Neural progenitor cell (in vitro differentiated cells): ENCODE results near the gene RYR3. TPM values are rescaled to one million over a fixed set of nuclear protein-coding genes. Genes with fewer than 3 reads are reported as not detected.

Experiments
- DNase-seq: peaks from one replicate; pipeline ENCODE4 v3.0.0-alpha.2; 2016; ENCODE audit warnings: low spot score
- H2AFZ ChIP-seq: fragments of 200-600 bp; sonication (generic); replicated peaks from 2 replicates; pipeline ENCODE4 v1.6.1; 2016; ENCODE audit warnings: antibody characterized with exemption
- H3F3A ChIP-seq: fragments of 200-600 bp; sonication (generic); 2 replicates; pipeline ENCODE4 v1.6.1; 2016; ENCODE audit warnings: antibody characterized with exemption, low read depth
- H3K27ac ChIP-seq: fragments of 200-600 bp; sonication (generic); 2 replicates; pipeline ENCODE4 v1.5.1; 2016; ENCODE audit warnings: mild to moderate bottlenecking
- H3K27me3 ChIP-seq: fragments of 200-600 bp; sonication (generic); 2 replicates; pipeline ENCODE4 v1.6.1; 2016; ENCODE audit warnings: mild to moderate bottlenecking, moderate library complexity
- H3K36me3 ChIP-seq: fragments of 200-600 bp; sonication (generic); 2 replicates; pipeline ENCODE4 v1.5.1; 2016
- H3K4me1 ChIP-seq: fragments of 200-600 bp; sonication (generic); 2 replicates; pipeline ENCODE4 v1.6.1; 2016; ENCODE audit warnings: mixed run types
- H3K4me2 ChIP-seq: fragments of 200-600 bp; sonication (generic); 2 replicates; pipeline ENCODE4 v1.6.1; 2016
- H3K4me3 ChIP-seq: fragments of 200-600 bp; sonication (generic); 2 replicates; pipeline ENCODE4 v1.5.1; 2016
- H3K79me2 ChIP-seq: fragments of 200-600 bp; sonication (generic); 2 replicates; pipeline ENCODE4 v1.6.1; 2016; ENCODE audit warnings: low read depth
- H3K9ac ChIP-seq: fragments of 200-600 bp; sonication (generic); 2 replicates; pipeline ENCODE4 v1.6.1; 2016
- H3K9me3 ChIP-seq: fragments of 200-600 bp; sonication (generic); 2 replicates; pipeline ENCODE4 v1.5.1; 2016; ENCODE audit warnings: low read depth
- H4K20me1 ChIP-seq: fragments of 200-600 bp; sonication (generic); 2 replicates; pipeline ENCODE4 v1.6.1; 2016; ENCODE audit warnings: low read depth
- H3K27ac Mint-ChIP-seq: 3 replicates; pipeline ENCODE4 v1.8.0; 2021; ENCODE audit warnings: mixed read lengths
- H3K27me3 Mint-ChIP-seq: 2 replicates; pipeline ENCODE4 v1.8.0; 2022; ENCODE audit warnings: low read depth, mild to moderate bottlenecking, inconsistent platforms, moderate library complexity, mixed read lengths; ENCODE audit not compliant: insufficient read depth
- H3K36me3 Mint-ChIP-seq: 3 replicates; pipeline ENCODE4 v1.8.0; 2021; ENCODE audit warnings: mixed read lengths
- H3K4me1 Mint-ChIP-seq: 3 replicates; pipeline ENCODE4 v1.8.0; 2021; ENCODE audit warnings: mixed read lengths
- H3K4me3 Mint-ChIP-seq: 3 replicates; pipeline ENCODE4 v1.8.0; 2021; ENCODE audit warnings: mild to moderate bottlenecking, moderate library complexity, mixed read lengths
- H3K9me3 Mint-ChIP-seq: 3 replicates; pipeline ENCODE4 v1.8.0; 2020; ENCODE audit warnings: mixed read lengths
- CTCF ChIP-seq: fragments of 200-600 bp; sonication (generic); IDR thresholded peaks from 2 replicates; pipeline ENCODE4 v1.5.1; 2017; ENCODE audit warnings: antibody characterized with exemption, mild to moderate bottlenecking
- EZH2 ChIP-seq: fragments of 200-600 bp; sonication (generic); IDR thresholded peaks from 2 replicates; pipeline ENCODE4 v1.6.1; 2017; ENCODE audit warnings: antibody characterized with exemption, mild to moderate bottlenecking, moderate library complexity
- EZH2phosphoT487 ChIP-seq: fragments of 200-600 bp; sonication (generic); IDR thresholded peaks from 2 replicates; pipeline ENCODE4 v1.6.1; 2017; ENCODE audit warnings: antibody characterized with exemption
- total RNA-seq: library from RNA; depleted of rRNA; stranded (reverse); fragments of >200 nt; gene quantifications from 2 replicates; pipeline ENCODE4 v1.2.3, GENCODE V29; 2015; ENCODE audit warnings: low replicate concordance

The RYR3 gene
- total RNA-seq, 1 donor from 2014 or later, result 2.1 TPM

DNA sequence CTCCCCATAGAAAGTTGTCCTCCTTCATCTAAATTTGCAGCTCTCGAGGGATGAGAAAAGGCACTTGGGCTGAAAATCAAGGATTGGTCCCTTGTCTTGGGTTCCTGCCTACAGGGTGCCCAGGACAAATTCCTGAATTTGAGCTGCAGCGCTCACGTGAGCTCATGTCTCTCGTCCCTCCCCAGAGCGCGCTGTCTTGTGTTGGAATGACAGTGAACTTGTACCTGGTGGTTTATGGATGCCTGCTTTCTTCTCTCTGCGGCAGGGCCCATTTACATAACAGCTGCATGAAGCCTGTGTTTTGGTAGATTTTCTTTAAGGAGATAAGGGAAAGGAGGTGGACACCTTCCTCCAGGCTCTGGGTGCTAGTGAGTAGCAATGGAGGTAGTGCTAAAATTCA lies 4.3 kb downstream of the RYR3 start:
- no peak overlapping the region for H3K27ac ChIP-seq
- Mint-ChIP-seq H3K4me3 (no peak overlapping the region), H3K27ac (no peak overlapping the region), H3K9me3 (no peaks in the 10 kb centered on the region), H3K4me1 (peaks cover 9% of the 10 kb centered on the region), H3K36me3 (no peaks in the 10 kb centered on the region), H3K27me3 (peaks cover 21% of the 10 kb centered on the region)
- no peaks in the 10 kb centered on the region for H3K79me2 ChIP-seq
- no peak for TF ChIP-seq CTCF
- TF ChIP-seq EZH2, result no peak
- TF ChIP-seq EZH2phosphoT487, result no peak
- no peaks in the 10 kb centered on the region for H4K20me1 ChIP-seq
- H3K4me2 ChIP-seq, result no peak overlapping the region
- no peaks in the 10 kb centered on the region for H3K9me3 ChIP-seq
- peaks cover 40% of the 10 kb centered on the region for H3K27me3 ChIP-seq
- H2AFZ ChIP-seq, result no peak overlapping the region
- no peak overlapping the region for H3K9ac ChIP-seq
- no peaks in the 10 kb centered on the region for H3F3A ChIP-seq
- H3K4me3 ChIP-seq, result no peak overlapping the region
- H3K4me1 ChIP-seq, result no peaks in the 10 kb centered on the region
- DNase-seq, result no peak
- no peaks in the 10 kb centered on the region for H3K36me3 ChIP-seq

GRCh38 chr15:33317896-33318295 lies 7.1 kb downstream of the RYR3 start:
- Histone ChIP-seq H3F3A (no peaks in the 10 kb centered on the region), H3K4me2 (no peak overlapping the region), H3K27me3 (peaks cover 12% of the 10 kb centered on the region), H4K20me1 (no peaks in the 10 kb centered on the region), H3K9me3 (no peaks in the 10 kb centered on the region), H3K9ac (no peak overlapping the region), H3K36me3 (no peaks in the 10 kb centered on the region), H3K4me3 (no peak overlapping the region), H2AFZ (no peak overlapping the region), H3K4me1 (no peaks in the 10 kb centered on the region), H3K79me2 (no peaks in the 10 kb centered on the region), H3K27ac (no peak overlapping the region)
- Mint-ChIP-seq H3K36me3 (no peaks in the 10 kb centered on the region), H3K4me3 (no peak overlapping the region), H3K9me3 (no peaks in the 10 kb centered on the region), H3K27ac (no peak overlapping the region), H3K4me1 (no peaks in the 10 kb centered on the region), H3K27me3 (peaks cover 5% of the 10 kb centered on the region)
- TF ChIP-seq CTCF, result no peak
- no peak for DNase-seq

GRCh38 chr15:33320017-33320416 lies 9.2 kb downstream of the RYR3 start:
- Histone ChIP-seq H3K27ac (no peak overlapping the region), H3K27me3 (no peaks in the 10 kb centered on the region), H3K79me2 (no peaks in the 10 kb centered on the region), H4K20me1 (no peaks in the 10 kb centered on the region), H3K4me1 (no peaks in the 10 kb centered on the region), H3K4me3 (no peak overlapping the region), H2AFZ (no peak overlapping the region), H3K4me2 (no peak overlapping the region), H3F3A (no peaks in the 10 kb centered on the region), H3K36me3 (no peaks in the 10 kb centered on the region), H3K9me3 (no peaks in the 10 kb centered on the region), H3K9ac (no peak overlapping the region)
- TF ChIP-seq CTCF (no peak), EZH2 (no peak)
- Mint-ChIP-seq H3K9me3 (no peaks in the 10 kb centered on the region), H3K27ac (no peak overlapping the region), H3K36me3 (no peaks in the 10 kb centered on the region), H3K27me3 (no peaks in the 10 kb centered on the region), H3K4me3 (no peak overlapping the region), H3K4me1 (no peaks in the 10 kb centered on the region)
- no peak for DNase-seq

- no peaks in the 10 kb centered on the region for H3K36me3 ChIP-seq
- Mint-ChIP-seq H3K9me3 (no peaks in the 10 kb centered on the region), H3K36me3 (no peaks in the 10 kb centered on the region), H3K4me1 (no peaks in the 10 kb centered on the region), H3K27me3 (no peaks in the 10 kb centered on the region), H3K4me3 (no peak overlapping the region), H3K27ac (no peak overlapping the region)
- no peak overlapping the region for H3K9ac ChIP-seq
- H3K4me3 ChIP-seq, result no peak overlapping the region
- H2AFZ ChIP-seq, result no peak overlapping the region
- no peaks in the 10 kb centered on the region for H3K79me2 ChIP-seq
- H3K27ac ChIP-seq, result no peak overlapping the region
- TF ChIP-seq EZH2phosphoT487, result no peak
- TF ChIP-seq CTCF, result no peak
- no peak for TF ChIP-seq EZH2
- H3K9me3 ChIP-seq, result no peaks in the 10 kb centered on the region
- no peaks in the 10 kb centered on the region for H3K27me3 ChIP-seq
- H3K4me1 ChIP-seq, result no peaks in the 10 kb centered on the region
- DNase-seq, result no peak
- no peaks in the 10 kb centered on the region for H4K20me1 ChIP-seq
- no peak overlapping the region for H3K4me2 ChIP-seq
- no peaks in the 10 kb centered on the region for H3F3A ChIP-seq
These were observed 11.3 kb downstream of the RYR3 start for GRCh38 chr15:33322091-33322490.
